Measurements from ENCODE around the gene PRELP.

The PRELP gene

DNA sequence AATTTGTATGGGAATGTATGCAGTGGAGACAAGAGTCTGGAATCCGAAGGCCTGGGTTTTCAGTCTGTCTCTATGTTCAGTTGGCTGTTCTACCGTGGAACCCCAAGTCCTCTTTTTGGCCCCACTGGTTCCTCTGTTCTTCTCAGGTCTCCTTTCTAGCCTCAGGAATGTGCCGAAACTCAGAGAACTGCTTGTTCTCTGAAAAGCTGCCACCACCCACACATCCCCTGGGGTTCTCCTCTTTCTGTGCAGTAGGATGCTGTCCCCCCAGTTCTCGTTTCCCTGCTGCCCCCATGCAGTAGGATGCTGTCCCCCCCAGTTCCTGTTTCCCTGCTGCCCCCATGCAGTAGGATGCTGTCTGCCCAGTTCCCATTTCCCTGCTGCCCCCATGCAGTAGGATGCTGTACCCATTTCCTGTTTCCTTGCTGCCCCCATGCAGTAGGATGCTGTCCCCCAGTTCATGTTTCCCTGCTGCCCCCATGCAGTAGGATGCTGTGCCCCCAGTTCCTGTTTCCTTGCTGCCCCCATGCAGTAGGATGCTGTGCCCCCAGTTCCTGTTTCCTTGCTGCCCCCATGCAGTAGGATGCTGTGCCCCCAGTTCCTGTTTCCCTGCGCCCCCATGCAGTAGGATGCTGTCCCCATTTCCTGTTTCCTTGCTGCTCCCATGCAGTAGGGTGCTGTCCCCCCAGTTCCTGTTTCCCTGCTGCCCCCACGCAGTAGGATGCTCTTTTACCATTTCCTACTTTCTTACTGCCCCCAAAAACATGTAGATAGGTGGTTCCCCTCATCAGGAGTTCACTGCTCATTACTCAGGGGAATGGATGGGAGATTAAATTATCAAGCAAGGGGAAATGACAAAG is 53.6 kb downstream of the PRELP start:
- TF ChIP-seq TAF1 (IDR thresholded peaks at IDR 0.05; ENCODE audit: borderline replicate concordance, insufficient read depth, low read length) (no peak), FOXP2 (optimal IDR thresholded peaks at IDR 0.05; ENCODE audit: borderline replicate concordance, extremely low read depth, extremely low read length, insufficient read depth) (no peak), REST (IDR thresholded peaks at IDR 0.05; ENCODE audit: insufficient read depth in 1 of 2, low read depth in 2 of 2, low read length in 2 of 2) (no peak), SIN3A (IDR thresholded peaks at IDR 0.05; ENCODE audit: borderline replicate concordance, insufficient read depth, low read length) (no peak), POLR2AphosphoS5 (IDR thresholded peaks at IDR 0.05; ENCODE audit: low read depth, low read length) (no peak)

DNA sequence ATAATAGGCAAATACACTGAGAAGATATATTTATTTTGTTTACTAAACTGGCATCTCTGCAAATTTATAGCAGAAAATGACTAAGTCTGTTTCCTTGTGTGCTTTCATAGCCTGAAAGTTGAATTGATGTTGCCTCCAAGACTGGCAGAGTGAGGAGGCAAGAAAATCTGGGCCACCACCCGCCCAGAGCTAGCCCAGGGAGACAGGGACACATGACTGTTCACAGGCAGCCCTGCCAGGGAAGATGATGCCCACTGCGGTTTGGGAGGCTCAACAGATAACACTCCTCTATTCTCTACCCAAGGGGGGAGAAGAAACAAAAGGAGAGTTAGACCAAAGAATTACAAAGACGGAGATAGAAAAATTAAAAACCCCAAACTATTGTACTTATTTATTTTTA is 55.5 kb downstream of the PRELP start:
- TF ChIP-seq REST (IDR thresholded peaks at IDR 0.05; ENCODE audit: insufficient read depth in 1 of 2, low read depth in 2 of 2, low read length in 2 of 2) (no peak), POLR2AphosphoS5 (IDR thresholded peaks at IDR 0.05; ENCODE audit: low read depth, low read length) (no peak), FOXP2 (optimal IDR thresholded peaks at IDR 0.05; ENCODE audit: borderline replicate concordance, extremely low read depth, extremely low read length, insufficient read depth) (no peak), TAF1 (IDR thresholded peaks at IDR 0.05; ENCODE audit: borderline replicate concordance, insufficient read depth, low read length) (no peak), SIN3A (IDR thresholded peaks at IDR 0.05; ENCODE audit: borderline replicate concordance, insufficient read depth, low read length) (no peak)

- TF ChIP-seq POLR2AphosphoS5 (IDR thresholded peaks at IDR 0.05; ENCODE audit: low read depth, low read length) (no peak), REST (IDR thresholded peaks at IDR 0.05; ENCODE audit: insufficient read depth in 1 of 2, low read depth in 2 of 2, low read length in 2 of 2) (no peak), FOXP2 (optimal IDR thresholded peaks at IDR 0.05; ENCODE audit: borderline replicate concordance, extremely low read depth, extremely low read length, insufficient read depth) (no peak), TAF1 (IDR thresholded peaks at IDR 0.05; ENCODE audit: borderline replicate concordance, insufficient read depth, low read length) (no peak), SIN3A (IDR thresholded peaks at IDR 0.05; ENCODE audit: borderline replicate concordance, insufficient read depth, low read length) (no peak)
Observed at GRCh38 chr1:203534012-203534411, 58.4 kb downstream of the PRELP start.

DNA sequence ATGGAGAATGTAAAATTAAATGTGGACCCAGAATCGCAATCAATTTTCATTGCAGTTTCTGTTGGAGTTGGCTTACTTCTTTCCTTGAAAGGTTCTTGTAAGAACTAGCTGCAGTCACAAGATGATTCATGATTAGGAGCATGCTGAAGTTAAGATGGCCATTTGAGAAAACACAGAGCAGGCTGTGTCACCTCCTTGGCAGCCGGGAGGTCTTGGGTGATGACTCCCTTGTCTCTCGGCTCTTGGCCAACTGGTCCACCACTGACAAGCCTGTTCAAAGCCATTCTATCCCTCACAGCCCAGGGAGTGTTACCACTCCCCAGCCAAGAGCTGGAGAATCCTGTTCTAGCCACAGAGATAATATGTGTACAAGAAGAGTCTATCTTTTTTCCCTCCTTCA is 58.9 kb downstream of the PRELP start:
- TF ChIP-seq REST (IDR thresholded peaks at IDR 0.05; ENCODE audit: insufficient read depth in 1 of 2, low read depth in 2 of 2, low read length in 2 of 2) (no peak), FOXP2 (optimal IDR thresholded peaks at IDR 0.05; ENCODE audit: borderline replicate concordance, extremely low read depth, extremely low read length, insufficient read depth) (no peak), POLR2AphosphoS5 (IDR thresholded peaks at IDR 0.05; ENCODE audit: low read depth, low read length) (no peak), TAF1 (IDR thresholded peaks at IDR 0.05; ENCODE audit: borderline replicate concordance, insufficient read depth, low read length) (no peak), SIN3A (IDR thresholded peaks at IDR 0.05; ENCODE audit: borderline replicate concordance, insufficient read depth, low read length) (no peak)
